H9 (cell line): ENCODE results near the gene PLCG1. TPM values are rescaled to one million over a fixed set of nuclear protein-coding genes. Genes with fewer than 3 reads are reported as not detected.

Experiments
- DNase-seq: peaks from one replicate; pipeline ENCODE4 v3.0.0-alpha.2; 2017
- H2AFZ ChIP-seq: one replicate; pipeline ENCODE4 v1.6.1; 2013; ENCODE audit warnings: mild to moderate bottlenecking, low read length, control low read depth, moderate library complexity
- H2AK5ac ChIP-seq: 2 replicates; pipeline ENCODE4 v1.6.1; 2013; ENCODE audit warnings: low read length, control low read depth, mixed read lengths; ENCODE audit not compliant: insufficient read length
- H2BK120ac ChIP-seq: one replicate; pipeline ENCODE4 v1.6.1; 2013; ENCODE audit warnings: low read depth, mild to moderate bottlenecking, low read length, control low read depth, inconsistent platforms; ENCODE audit not compliant: poor library complexity, severe bottlenecking
- H2BK12ac ChIP-seq: 2 replicates; pipeline ENCODE4 v1.6.1; 2013; ENCODE audit warnings: low read length, control low read depth, mixed read lengths, low read depth; ENCODE audit not compliant: insufficient read length
- H2BK15ac ChIP-seq: 2 replicates; pipeline ENCODE4 v1.6.1; 2013; ENCODE audit warnings: low read depth, low read length, control low read depth
- H2BK20ac ChIP-seq: one replicate; pipeline ENCODE4 v1.6.1; 2013; ENCODE audit warnings: low read depth, mild to moderate bottlenecking, low read length, control low read depth, inconsistent platforms; ENCODE audit not compliant: poor library complexity, severe bottlenecking
- H2BK5ac ChIP-seq: 2 replicates; pipeline ENCODE4 v1.6.1; 2013; ENCODE audit warnings: low read length, control low read depth, mixed read lengths; ENCODE audit not compliant: insufficient read length
- H3K14ac ChIP-seq: 2 replicates; pipeline ENCODE4 v1.6.1; 2013; ENCODE audit warnings: low read length, control low read depth; ENCODE audit not compliant: insufficient read depth
- H3K18ac ChIP-seq: 2 replicates; pipeline ENCODE4 v1.6.1; 2013; ENCODE audit warnings: low read depth, mild to moderate bottlenecking, mixed read lengths, low read length, control low read depth; ENCODE audit not compliant: insufficient read length
- H3K23ac ChIP-seq: 2 replicates; pipeline ENCODE4 v1.6.1; 2013; ENCODE audit warnings: low read length, control low read depth, mixed read lengths, low read depth; ENCODE audit not compliant: insufficient read length
- H3K23me2 ChIP-seq: 2 replicates; pipeline ENCODE4 v1.6.1; 2013; ENCODE audit warnings: low read depth, mild to moderate bottlenecking, mixed read lengths, low read length, control low read depth; ENCODE audit not compliant: insufficient read length, poor library complexity, severe bottlenecking
- H3K27ac ChIP-seq: 2 replicates; pipeline ENCODE4 v1.5.1; 2013; ENCODE audit warnings: low read length, control low read depth, mixed read lengths, low read depth; ENCODE audit not compliant: insufficient read length
- H3K27me3 ChIP-seq: 2 replicates; pipeline ENCODE4 v1.6.1; 2013; ENCODE audit warnings: low read length, control low read depth, inconsistent platforms; ENCODE audit not compliant: insufficient read depth
- H3K4ac ChIP-seq: 2 replicates; pipeline ENCODE4 v1.6.1; 2013; ENCODE audit warnings: low read depth, mild to moderate bottlenecking, control low read depth, inconsistent platforms, low read length, moderate library complexity
- H3K4me1 ChIP-seq: 2 replicates; pipeline ENCODE4 v1.6.1; 2013; ENCODE audit warnings: low read length, control low read depth, inconsistent platforms; ENCODE audit not compliant: insufficient read depth
- H3K4me2 ChIP-seq: 2 replicates; pipeline ENCODE4 v1.6.1; 2013; ENCODE audit warnings: low read length, control low read depth, mixed read lengths; ENCODE audit not compliant: insufficient read length, insufficient read depth
- H3K56ac ChIP-seq: 2 replicates; pipeline ENCODE4 v1.6.1; 2013; ENCODE audit warnings: low read depth, mild to moderate bottlenecking, mixed read lengths, low read length, control low read depth; ENCODE audit not compliant: insufficient read length
- H3K79me1 ChIP-seq: 2 replicates; pipeline ENCODE4 v1.6.1; 2013; ENCODE audit warnings: low read depth, mild to moderate bottlenecking, moderate library complexity, low read length, control low read depth, inconsistent platforms; ENCODE audit not compliant: insufficient read depth, poor library complexity, severe bottlenecking
- H3K79me2 ChIP-seq: 2 replicates; pipeline ENCODE4 v1.6.1; 2013; ENCODE audit warnings: low read length, control low read depth, inconsistent platforms; ENCODE audit not compliant: insufficient read depth
- H3K9ac ChIP-seq: 2 replicates; pipeline ENCODE4 v1.6.1; 2013; ENCODE audit warnings: low read length, control low read depth, mixed read lengths; ENCODE audit not compliant: insufficient read length; ENCODE audit errors: extremely low read depth
- H3K9me3 ChIP-seq: one replicate; pipeline ENCODE4 v1.6.1; 2013; ENCODE audit warnings: low read depth, low read length, inconsistent platforms; ENCODE audit not compliant: control insufficient read depth
- H3T11ph ChIP-seq: one replicate; pipeline ENCODE4 v1.6.1; 2013; ENCODE audit warnings: mild to moderate bottlenecking, low read length, control low read depth, inconsistent platforms
- H4K20me1 ChIP-seq: one replicate; pipeline ENCODE4 v1.6.1; 2013; ENCODE audit not compliant: control insufficient read depth, insufficient read length, insufficient read depth
- H4K5ac ChIP-seq: 2 replicates; pipeline ENCODE4 v1.6.1; 2013; ENCODE audit warnings: low read depth, mild to moderate bottlenecking, mixed read lengths, low read length, control low read depth; ENCODE audit not compliant: insufficient read length
- H4K8ac ChIP-seq: replicated peaks from 2 replicates; pipeline ENCODE4 v1.6.1; 2013; ENCODE audit warnings: low read length, control low read depth, mixed read lengths, low read depth; ENCODE audit not compliant: insufficient read length
- H4K91ac ChIP-seq: 2 replicates; pipeline ENCODE4 v1.6.1; 2013; ENCODE audit warnings: low read depth, mild to moderate bottlenecking, moderate library complexity, mixed read lengths, low read length, control low read depth; ENCODE audit not compliant: insufficient read length
- H3K27ac Mint-ChIP-seq, 3 experiments: 2 replicates in 2 of 3; 3 replicates in 1 of 3; pipeline ENCODE4 v1.8.0; 2020 to 2021; ENCODE audit warnings: mixed read lengths in 3 of 3, mild to moderate bottlenecking in 1 of 3, moderate library complexity in 1 of 3
- H3K27me3 Mint-ChIP-seq: 2 replicates; pipeline ENCODE4 v1.8.0; 2021; ENCODE audit warnings: low read depth, mild to moderate bottlenecking, moderate library complexity, mixed read lengths
- H3K36me3 Mint-ChIP-seq, 3 experiments: 2 replicates in 2 of 3; 3 replicates in 1 of 3; pipeline ENCODE4 v1.8.0; 2020 to 2021; ENCODE audit warnings: low read depth in 3 of 3, mixed read lengths in 3 of 3; ENCODE audit not compliant: insufficient read depth in 1 of 3
- H3K4me1 Mint-ChIP-seq, 2 experiments: 2 replicates each; pipeline ENCODE4 v1.8.0; 2020; ENCODE audit warnings: mixed read lengths in 2 of 2
- H3K4me3 Mint-ChIP-seq, 2 experiments: 2 replicates in 1 of 2; 3 replicates in 1 of 2; pipeline ENCODE4 v1.8.0; 2020 to 2021; ENCODE audit warnings: mild to moderate bottlenecking in 2 of 2, mixed read lengths in 2 of 2, moderate library complexity in 1 of 2
- H3K9me3 Mint-ChIP-seq, 2 experiments: 2 replicates in 1 of 2; 3 replicates in 1 of 2; pipeline ENCODE4 v1.8.0; 2020; ENCODE audit warnings: mild to moderate bottlenecking in 2 of 2, mixed read lengths in 2 of 2, moderate library complexity in 1 of 2
- WGBS: extraction: QIAGEN DNeasy Blood & Tissue Kit; methylation state at CpG from one replicate; pipeline ENCODE4 v1.1.7; 2013; ENCODE audit warnings: missing lambda C conversion rate, low lambda C conversion rate, mixed read lengths; ENCODE audit not compliant: insufficient read length; ENCODE audit errors: extremely low coverage; 5-methylcytosine and 5-hydroxymethylcytosine counted together
- total RNA-seq: library from RNA; stranded (reverse); gene quantifications from 2 replicates; pipeline ENCODE4 v1.2.1, GENCODE V29; 2021
- TF ChIP-seq, protein P1 (sequence below): fragments of 200-600 bp; sonication (generic); conservative IDR thresholded peaks from 3 replicates; pipeline ENCODE4 v1.8.0; 2021; ENCODE audit warnings: antibody characterized with exemption, mild to moderate bottlenecking

Gene PLCG1
- total RNA-seq, 1 experiment from 2014 or later, result 171 TPM

DNA sequence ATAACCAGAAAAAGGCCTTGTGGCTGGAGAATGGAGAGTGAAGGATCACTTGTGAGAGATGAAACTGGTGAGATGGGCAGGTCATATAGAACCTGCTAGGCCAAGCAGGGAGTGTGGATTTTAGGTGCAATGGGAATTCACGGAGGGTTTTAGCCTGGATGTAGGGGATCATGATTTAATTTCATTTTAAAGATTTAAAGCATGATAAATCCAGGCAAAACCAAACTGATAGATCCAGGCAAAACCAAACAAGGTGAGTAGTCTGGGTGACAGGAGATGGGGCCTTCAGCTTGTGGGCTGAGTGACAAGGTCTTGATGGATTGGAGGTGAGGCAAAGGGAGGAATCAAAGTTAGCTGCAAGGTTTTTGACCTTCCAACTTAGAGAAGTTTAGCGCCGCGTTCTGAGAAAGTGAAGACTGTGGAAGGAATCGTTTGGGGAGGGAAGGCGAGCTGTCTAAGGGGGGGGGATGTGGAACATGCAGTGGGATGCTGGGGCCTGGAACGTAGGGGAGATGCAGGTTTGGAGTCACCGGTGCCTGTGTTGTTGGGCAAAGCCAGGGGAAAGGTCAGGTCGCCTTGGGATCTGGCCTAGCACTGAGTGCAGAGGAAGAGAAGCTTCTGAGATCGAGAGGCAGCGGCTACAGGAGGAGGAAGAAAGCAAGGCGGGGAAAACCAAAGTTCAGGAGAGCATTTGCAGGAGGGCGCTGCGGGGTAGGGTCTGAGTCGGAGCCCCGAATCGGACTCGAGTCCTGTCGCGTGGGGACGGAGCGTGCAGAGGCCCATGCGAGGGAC, 1.3 kb upstream of the PLCG1 start:
- Histone ChIP-seq H3K56ac (no peak overlapping the region), H3K79me2 (peaks cover 30% of the 10 kb centered on the region; the same call in 1 of the 2 replicates), H2BK12ac (no peak overlapping the region), H2BK15ac (no peak overlapping the region), H4K20me1 (no peaks in the 10 kb centered on the region), H3K79me1 (no peaks in the 10 kb centered on the region), H3K18ac (peak overlapping the region; percentile 21), H3K23ac (no peak overlapping the region), H3K9ac (peak overlapping the region; percentile 45), H3K23me2 (peaks cover 20% of the 10 kb centered on the region), H4K91ac (no peak overlapping the region), H3K4me2 (peak overlapping the region; percentile 66), H4K5ac (no peak overlapping the region), H3K27me3 (no peaks in the 10 kb centered on the region), H3K4ac (no peak overlapping the region), H2AK5ac (no peak overlapping the region), H3K9me3 (no peaks in the 10 kb centered on the region), H2BK20ac (no peak overlapping the region), H4K8ac (no peak overlapping the region), H2BK5ac (no peak overlapping the region), H2BK120ac (no peak overlapping the region), H3K27ac (no peak overlapping the region), H3K4me1 (peaks cover 20% of the 10 kb centered on the region; the same call in 1 of the 2 replicates), H3T11ph (no peak overlapping the region), H3K14ac (peak overlapping the region; percentile 58), H2AFZ (no peak overlapping the region)
- Mint-ChIP-seq H3K27me3 (peaks cover 10% of the 10 kb centered on the region), H3K9me3 (no peaks in the 10 kb centered on the region; a peak in 2 of 5 replicates), H3K27ac (peak overlapping the region; percentile 30 to 72 (median 71); a peak in 5 of 7 replicates), H3K4me3 (peak overlapping the region; percentile 77 to 91), H3K4me1 (peaks cover 41% of the 10 kb centered on the region in 2 experiments), H3K36me3 (peaks cover 3 to 14% (median 9%) of the 10 kb centered on the region in 3 experiments; a peak in 6 of 7 replicates)
- no CpG with 5 or more reads among the region's 23 CpGs for WGBS
- TF ChIP-seq, protein P1, sequence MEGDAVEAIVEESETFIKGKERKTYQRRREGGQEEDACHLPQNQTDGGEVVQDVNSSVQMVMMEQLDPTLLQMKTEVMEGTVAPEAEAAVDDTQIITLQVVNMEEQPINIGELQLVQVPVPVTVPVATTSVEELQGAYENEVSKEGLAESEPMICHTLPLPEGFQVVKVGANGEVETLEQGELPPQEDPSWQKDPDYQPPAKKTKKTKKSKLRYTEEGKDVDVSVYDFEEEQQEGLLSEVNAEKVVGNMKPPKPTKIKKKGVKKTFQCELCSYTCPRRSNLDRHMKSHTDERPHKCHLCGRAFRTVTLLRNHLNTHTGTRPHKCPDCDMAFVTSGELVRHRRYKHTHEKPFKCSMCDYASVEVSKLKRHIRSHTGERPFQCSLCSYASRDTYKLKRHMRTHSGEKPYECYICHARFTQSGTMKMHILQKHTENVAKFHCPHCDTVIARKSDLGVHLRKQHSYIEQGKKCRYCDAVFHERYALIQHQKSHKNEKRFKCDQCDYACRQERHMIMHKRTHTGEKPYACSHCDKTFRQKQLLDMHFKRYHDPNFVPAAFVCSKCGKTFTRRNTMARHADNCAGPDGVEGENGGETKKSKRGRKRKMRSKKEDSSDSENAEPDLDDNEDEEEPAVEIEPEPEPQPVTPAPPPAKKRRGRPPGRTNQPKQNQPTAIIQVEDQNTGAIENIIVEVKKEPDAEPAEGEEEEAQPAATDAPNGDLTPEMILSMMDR, result no peak
- no peak for DNase-seq
